HG02642 (cell line): ENCODE measurements around the gene NAT8L.
A peak's percentile ranks its signal among the peaks of the same experiment; 100 is the strongest.
"Not testable (repeated sequence)": the region's sequence is repeated elsewhere in the genome, so short reads cannot be mapped to it uniquely, and the experiment has no call there.

Experiments used
- ATAC-seq: cut with Tn5 transposase; IDR thresholded peaks from one replicate; pipeline ENCODE4 v1.9.1; 2021; ENCODE audit warnings: mild to moderate bottlenecking; ENCODE audit not compliant: unreplicated experiment, poor library complexity

The NAT8L gene

GRCh38 chr4:2059046-2059725 is at the start of gene NAT8L:
TSS of gene NAT8L (plus strand) at chr4:2059327. CDS start at chr4:2059512, 185 bp downstream.
- ATAC-seq, result no peak

GRCh38 chr4:2009651-2010233 is 49.4 kb upstream of the NAT8L start:
- peak; percentile 4 for ATAC-seq

- ATAC-seq, result no peak
Measured at GRCh38 chr4:2011583-2011982, 47.5 kb upstream of the NAT8L start.

GRCh38 chr4:2015008-2015407 is 44.1 kb upstream of the NAT8L start:
- ATAC-seq, result no peak

GRCh38 chr4:2021358-2022018 is 37.6 kb upstream of the NAT8L start:
- ATAC-seq, result not testable (repeated sequence)

- no peak for ATAC-seq
Measured at GRCh38 chr4:2024683-2025082, 34.4 kb upstream of the NAT8L start.

- no peak for ATAC-seq
Measured at GRCh38 chr4:2025817-2026216, 33.3 kb upstream of the NAT8L start.

GRCh38 chr4:2027120-2027519 is 32.0 kb upstream of the NAT8L start:
- not testable (repeated sequence) for ATAC-seq

GRCh38 chr4:2031161-2031560 is 28.0 kb upstream of the NAT8L start:
- not testable (repeated sequence) for ATAC-seq

GRCh38 chr4:2036327-2036726 is 22.8 kb upstream of the NAT8L start:
- no peak for ATAC-seq

- ATAC-seq, result no peak
Measured at GRCh38 chr4:2036866-2037265, 22.3 kb upstream of the NAT8L start.

GRCh38 chr4:2040391-2041238 is 18.5 kb upstream of the NAT8L start:
- ATAC-seq, result no peak

GRCh38 chr4:2041239-2042130 is 17.6 kb upstream of the NAT8L start:
- ATAC-seq, result peak; percentile 62

- ATAC-seq, result peak; percentile 37
Measured at GRCh38 chr4:2042204-2042946, 16.8 kb upstream of the NAT8L start.

- no peak for ATAC-seq
Measured at GRCh38 chr4:2042947-2043395, 16.2 kb upstream of the NAT8L start.

- ATAC-seq, result no peak
Measured at GRCh38 chr4:2043396-2044118, 15.6 kb upstream of the NAT8L start.

GRCh38 chr4:2044119-2044485 is 15.0 kb upstream of the NAT8L start:
- ATAC-seq, result no peak
